Breast epithelium (tissue), 3 donors: ENCODE results near the gene ARHGAP10.

ENCODE experiments used
- POLR2A ChIP-seq: fragments of 450-650 bp; IDR thresholded peaks from one replicate; pipeline ENCODE4 v1.6.1; 2016; ENCODE audit warnings: antibody characterized with exemption, mild to moderate bottlenecking, moderate library complexity
- TF ChIP-seq, protein P1 (sequence below), 3 donors: fragments of 450-650 bp; IDR thresholded peaks; one replicate each; pipeline ENCODE4 v1.5.1; 2016 to 2017; ENCODE audit warnings: antibody characterized with exemption in 3 of 3, mild to moderate bottlenecking in 3 of 3, moderate library complexity in 3 of 3

DNA sequence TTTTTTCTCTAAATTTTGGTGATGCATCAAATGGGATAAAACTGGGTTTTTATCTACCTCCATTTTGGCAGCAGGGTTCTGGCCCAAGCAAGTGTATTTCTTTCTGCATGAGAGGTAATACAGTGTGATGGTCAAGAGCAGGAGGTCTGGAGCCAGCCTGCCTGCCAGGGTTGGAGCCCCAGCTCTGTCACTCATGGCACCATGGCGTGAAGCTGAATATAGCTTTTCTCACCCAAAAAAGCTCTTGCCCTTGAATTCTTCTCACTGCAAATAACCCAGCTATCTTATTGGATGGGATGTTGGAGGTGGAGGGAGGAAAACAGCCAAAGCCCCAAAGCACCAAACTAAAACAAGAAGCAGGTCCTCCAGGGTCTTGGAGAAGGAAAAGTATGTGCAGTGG, 218.4 kb downstream of the ARHGAP10 start:
- TF ChIP-seq, protein P1, sequence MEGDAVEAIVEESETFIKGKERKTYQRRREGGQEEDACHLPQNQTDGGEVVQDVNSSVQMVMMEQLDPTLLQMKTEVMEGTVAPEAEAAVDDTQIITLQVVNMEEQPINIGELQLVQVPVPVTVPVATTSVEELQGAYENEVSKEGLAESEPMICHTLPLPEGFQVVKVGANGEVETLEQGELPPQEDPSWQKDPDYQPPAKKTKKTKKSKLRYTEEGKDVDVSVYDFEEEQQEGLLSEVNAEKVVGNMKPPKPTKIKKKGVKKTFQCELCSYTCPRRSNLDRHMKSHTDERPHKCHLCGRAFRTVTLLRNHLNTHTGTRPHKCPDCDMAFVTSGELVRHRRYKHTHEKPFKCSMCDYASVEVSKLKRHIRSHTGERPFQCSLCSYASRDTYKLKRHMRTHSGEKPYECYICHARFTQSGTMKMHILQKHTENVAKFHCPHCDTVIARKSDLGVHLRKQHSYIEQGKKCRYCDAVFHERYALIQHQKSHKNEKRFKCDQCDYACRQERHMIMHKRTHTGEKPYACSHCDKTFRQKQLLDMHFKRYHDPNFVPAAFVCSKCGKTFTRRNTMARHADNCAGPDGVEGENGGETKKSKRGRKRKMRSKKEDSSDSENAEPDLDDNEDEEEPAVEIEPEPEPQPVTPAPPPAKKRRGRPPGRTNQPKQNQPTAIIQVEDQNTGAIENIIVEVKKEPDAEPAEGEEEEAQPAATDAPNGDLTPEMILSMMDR (IDR thresholded peaks at IDR 0.05) = no peak
- no peak for TF ChIP-seq POLR2A
